GM18870 (cell line): ENCODE results near the gene MARCHF10.
"Not testable (repeated sequence)": the region's sequence is repeated elsewhere in the genome, so short reads cannot be mapped to it uniquely, and the experiment has no call there.

Experiments used
- ATAC-seq: cut with Tn5 transposase; IDR thresholded peaks from one replicate; pipeline ENCODE4 v1.9.1; 2021; ENCODE audit warnings: moderate library complexity; ENCODE audit not compliant: unreplicated experiment

MARCHF10 gene

DNA sequence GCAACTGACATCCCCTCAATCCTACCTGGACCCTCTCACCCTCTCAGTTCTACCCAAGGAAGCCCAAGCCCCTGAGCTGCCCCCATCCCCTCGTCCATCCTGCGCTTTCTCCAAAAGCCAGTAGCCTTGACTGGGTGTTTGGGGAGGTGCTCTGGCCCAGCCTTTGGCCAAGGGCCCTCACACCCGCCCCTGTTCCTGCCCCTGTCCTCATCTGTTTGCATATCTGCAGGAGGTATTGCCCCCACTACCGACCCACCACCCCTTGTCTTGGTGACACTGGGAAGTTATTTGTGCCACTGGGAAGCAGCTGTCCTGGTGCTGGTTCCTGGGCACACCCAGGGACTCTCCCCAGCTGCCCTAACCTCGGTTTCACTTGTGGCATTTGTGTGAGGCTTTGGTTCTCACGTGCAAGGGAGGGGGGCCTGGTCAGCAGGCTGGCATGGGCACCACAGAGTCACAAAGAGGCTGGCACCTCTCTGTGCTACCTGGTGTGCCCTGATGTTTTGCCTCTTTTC lies 105.3 kb downstream of the MARCHF10 start:
- ATAC-seq: no peak

GRCh38 chr17:62701706-62702085 lies 106.4 kb downstream of the MARCHF10 start:
- ATAC-seq: no peak

DNA sequence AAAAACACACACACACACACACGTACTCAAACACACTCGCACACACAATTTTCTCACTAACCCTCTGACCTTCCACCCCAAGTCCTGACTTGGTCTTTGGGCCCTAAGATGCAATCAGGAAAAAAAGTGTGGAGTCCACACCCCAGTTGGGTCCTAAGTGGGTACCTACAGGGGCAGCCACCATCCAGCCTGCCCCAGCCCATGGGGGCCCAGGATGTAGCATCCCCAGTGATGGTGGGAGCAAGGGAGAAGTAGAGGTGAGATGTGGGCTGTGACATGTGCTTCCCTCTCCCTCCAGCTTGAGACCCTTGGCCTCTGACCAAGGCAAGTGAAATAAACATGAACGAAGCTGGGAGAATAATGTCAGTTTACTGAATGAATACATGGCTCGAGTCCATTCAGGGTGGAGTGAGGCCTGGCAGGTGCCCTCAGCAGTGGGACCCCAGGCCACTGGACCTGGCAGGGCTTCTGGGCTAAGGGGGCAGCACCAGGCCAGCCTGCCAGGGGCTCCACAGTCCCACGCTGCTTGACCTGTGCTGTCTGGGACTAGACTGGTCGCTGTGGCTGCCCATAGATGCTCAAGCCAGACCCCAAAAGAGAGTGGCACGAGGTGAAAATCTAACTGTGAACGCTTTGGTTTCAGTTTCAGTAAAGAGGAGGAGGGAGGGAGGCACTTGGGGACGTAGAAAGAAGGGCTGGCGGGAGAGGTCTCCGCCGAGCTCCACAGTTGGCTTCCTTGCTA lies 107.0 kb downstream of the MARCHF10 start:
- no peak for ATAC-seq

DNA sequence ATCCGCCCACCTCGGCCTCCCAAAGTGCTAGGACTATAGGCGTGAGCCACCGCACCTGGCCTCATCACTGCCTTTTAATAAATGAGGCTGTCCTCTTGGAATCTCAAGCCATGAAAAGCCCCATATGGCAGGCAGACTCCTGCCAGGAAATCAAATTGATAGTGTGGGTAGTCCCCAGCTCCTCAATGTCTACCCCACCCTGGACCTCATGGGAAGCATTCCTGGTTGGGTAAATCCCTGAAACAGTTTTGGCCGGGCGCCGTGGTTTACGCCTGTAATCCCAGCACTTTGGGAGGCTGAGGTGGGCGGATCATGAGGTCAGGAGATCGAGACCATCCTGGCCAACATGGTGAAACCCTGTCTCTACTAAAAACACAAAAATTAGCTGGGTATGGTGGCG lies 109.7 kb downstream of the MARCHF10 start:
- ATAC-seq: not testable (repeated sequence)

GRCh38 chr17:62696726-62697490 lies 111.2 kb downstream of the MARCHF10 start:
- ATAC-seq: no peak

- no peak for ATAC-seq
Observed at GRCh38 chr17:62696256-62696655, 111.9 kb downstream of the MARCHF10 start.

DNA sequence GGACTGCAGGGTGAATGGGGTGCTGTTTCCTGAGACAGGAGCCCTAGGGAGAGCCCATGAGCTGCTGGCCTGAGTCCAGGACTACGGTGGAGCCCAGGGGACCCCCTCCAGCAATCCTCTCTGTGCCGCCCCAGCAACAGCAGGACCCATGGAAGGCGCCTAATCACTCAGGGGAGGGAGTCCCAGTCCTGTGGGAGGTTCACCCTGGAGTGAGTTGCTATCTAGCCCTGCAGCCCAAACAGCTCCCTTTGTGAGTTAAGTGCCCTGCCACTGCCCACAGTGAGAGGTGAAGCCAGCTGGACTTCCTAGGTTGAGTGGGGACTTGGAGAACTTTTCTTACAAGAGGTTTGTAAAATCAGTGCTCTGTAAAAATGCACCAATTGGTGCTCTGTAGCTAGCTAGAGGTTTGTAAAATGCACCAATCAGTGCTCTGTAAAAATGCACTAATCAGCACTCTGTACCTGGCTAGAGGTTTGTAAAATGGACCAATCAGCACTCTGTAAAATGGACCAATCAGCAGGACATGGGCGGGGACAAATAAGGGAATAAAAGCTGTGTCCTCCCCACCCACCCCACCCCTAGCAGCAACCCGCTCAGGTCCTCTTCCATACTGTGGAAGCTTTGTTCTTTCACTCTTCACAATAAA lies 112.9 kb downstream of the MARCHF10 start:
- not testable (repeated sequence) for ATAC-seq

DNA sequence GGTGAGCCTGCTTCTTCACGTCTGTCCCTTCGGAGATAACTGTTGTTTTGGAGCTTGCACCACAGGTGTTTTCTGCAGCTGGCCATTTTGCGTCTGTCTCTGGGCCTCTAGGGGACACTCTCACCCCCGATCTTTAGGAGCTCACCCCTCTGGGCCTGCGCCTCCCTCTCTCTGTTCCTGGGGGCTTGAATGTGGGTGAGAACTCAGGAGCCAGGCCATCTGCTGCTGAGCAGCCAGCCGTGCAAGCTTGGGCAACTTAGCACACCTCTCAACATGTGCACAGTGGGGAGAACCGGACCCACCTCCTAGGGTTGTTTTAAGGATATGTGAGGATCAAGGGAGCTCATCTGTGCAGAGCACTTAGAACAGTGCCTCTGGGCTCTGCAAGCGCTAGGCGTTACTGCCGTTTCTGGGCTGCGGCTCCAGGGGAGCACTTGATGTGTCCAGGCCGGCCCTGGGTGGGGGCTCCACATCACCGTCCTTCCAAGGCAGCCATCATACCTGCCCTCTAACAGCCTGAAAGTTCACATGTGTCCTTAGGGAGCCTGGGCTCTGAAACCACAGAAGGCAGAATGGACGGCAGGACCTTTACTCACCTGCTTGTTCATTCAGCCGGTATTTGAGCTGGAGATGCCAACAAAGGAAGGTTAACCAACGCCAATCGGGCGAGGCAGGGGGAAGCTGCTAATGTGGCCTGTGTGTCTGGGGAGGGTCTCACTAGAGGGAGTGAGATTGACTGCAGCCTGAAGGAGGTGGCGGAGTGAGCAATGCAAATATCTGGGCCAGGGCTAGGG lies 114.3 kb downstream of the MARCHF10 start:
- no peak for ATAC-seq

DNA sequence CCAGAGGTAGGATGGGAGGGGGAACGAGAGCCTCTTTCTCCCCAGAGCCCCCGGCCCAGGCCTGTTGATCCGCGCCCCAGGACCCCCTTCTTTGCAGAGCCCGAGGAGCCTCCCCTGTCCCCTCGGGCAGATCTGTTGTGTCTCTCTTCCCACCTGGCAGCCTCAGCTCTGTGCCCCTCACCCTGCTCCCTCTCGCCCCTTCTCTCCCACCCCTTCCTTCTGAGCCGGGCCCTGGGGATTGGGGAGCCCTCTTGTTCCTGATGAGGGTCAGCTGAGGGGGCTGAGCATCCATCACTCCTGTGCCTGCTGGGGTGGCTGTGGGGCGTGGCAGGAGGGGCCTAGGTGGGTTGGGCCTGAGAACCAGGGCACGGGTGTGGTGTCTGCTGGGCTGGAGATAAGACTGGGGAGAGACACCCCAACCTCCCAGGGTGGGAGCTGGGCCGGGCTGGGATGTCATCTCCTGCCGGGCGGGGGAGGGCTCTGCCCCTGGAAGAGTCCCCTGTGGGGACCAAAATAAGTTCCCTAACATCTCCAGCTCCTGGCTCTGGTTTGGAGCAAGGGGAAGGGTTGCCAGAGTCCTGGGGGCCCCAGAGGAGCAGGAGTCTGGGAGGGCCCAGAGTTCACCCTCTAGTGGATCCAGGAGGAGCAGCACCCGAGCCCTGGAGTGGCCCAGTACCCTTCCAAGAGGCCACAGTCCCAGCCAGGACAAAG lies 115.2 kb downstream of the MARCHF10 start:
- ATAC-seq: no peak

DNA sequence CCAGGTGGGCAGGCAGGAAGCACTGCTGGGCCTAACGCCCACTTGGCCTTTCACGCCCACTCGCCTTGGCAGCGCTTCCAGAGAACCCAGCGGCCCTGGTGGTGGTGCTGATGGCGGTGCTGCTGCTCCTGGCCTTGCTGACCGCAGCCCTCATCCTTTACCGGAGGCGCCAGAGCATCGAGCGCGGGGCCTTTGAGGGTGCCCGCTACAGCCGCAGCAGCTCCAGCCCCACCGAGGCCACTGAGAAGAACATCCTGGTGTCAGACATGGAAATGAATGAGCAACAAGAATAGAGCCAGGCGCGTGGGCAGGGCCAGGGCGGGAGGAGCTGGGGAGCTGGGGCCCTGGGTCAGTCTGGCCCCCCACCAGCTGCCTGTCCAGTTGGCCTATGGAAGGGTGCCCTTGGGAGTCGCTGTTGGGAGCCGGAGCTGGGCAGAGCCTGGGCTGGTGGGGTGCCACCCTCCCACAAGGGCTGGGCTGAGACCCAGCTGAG lies 115.9 kb downstream of the MARCHF10 start:
- ATAC-seq: no peak

DNA sequence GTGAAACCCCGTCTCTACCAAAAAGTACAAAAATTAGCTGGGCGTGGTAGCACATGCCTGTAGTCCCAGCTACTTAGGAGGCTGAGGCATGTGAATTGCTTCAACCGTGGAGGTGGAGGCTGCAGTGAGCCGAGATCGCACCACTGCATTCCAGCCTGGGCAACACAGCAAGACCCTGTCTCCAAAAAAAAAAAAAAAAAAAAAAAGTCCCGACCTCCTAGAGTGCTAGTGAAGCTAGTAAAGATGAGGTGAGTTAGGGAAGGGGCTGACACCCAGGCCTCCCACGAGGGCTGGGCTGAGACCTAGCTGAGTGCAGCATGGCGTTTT lies 116.6 kb downstream of the MARCHF10 start:
- ATAC-seq: not testable (repeated sequence)

- no peak for ATAC-seq
Observed at GRCh38 chr17:62690168-62690897, 117.8 kb downstream of the MARCHF10 start.

GRCh38 chr17:62689441-62690167 lies 118.5 kb downstream of the MARCHF10 start:
- ATAC-seq: no peak

DNA sequence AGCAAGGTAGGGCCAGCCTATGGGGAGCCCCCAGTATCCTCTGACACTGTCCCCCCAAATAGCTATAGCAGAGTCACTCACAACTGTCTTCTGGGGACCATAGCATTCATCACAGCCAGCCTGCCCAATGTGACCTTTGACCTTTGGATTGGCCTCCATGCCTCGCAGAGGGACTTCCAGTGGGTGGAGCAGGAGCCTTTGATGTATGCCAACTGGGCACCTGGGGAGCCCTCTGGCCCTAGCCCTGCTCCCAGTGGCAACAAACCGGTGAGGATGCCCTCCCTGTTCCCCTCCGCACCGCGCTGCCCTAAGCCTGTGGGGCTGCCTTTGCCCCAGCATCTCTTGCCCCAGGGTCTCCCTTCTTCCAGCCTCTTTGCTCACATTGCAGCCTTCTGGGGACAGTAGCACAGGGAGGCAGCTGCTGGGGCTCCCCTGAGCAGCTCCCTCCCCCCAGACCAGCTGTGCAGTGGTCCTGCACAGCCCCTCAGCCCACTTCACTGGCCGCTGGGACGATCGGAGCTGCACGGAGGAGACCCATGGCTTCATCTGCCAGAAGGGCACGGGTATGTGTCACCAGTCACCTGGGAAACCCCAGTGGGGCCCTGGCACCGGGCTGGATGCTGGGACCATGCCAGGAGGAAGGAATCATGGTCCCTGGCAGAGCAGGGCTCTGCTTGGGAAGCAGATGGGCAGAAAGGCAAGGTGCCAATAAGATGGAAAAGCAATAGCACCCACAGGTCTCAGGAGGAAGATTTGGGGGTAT lies 119.5 kb downstream of the MARCHF10 start:
- ATAC-seq: no peak

DNA sequence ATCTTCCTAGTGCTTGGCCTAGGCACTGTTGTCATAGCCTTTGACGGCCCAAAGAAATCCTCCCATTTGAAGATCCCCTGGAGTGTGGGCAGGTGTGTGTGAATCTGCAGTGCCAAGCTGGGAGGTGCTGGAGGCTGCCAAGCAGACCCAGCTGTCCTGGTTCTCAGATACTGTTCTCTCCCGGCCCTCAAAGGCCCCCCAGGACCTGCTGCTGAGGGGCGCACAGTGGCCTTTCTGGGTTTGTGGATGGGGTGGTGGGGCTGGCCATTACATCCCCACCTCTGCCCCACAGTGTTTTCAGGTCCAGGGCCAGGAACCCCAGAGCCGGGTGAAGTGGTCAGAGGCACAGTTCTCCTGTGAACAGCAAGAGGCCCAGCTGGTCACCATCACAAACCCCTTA lies 120.1 kb downstream of the MARCHF10 start:
- ATAC-seq: no peak

DNA sequence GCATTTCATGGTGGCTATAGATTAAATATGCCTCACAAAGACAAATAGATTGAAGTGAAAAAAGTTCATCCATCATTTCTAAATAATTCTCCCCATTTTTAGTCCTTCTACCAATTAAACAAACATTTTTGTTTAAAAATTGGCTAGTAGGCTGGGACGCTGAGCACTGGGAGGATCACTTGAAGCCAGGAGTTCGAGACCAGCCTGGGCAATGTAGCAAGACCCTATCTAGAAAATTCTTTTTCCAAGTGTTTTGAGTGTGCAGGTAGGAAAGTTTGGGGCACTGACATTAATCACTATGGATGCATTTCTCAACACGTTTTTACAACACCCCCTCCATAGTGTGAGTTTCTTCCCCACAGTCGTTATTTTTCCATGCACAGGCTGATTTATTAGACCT lies 123.9 kb downstream of the MARCHF10 start:
- ATAC-seq: no peak

- ATAC-seq: no peak
Observed at GRCh38 chr17:62681939-62682381, 126.2 kb downstream of the MARCHF10 start.
